Central memory CD8-positive, alpha-beta T cell (primary cell): Measurements from ENCODE around the gene TXNRD3.

ENCODE experiments used
- ATAC-seq: fragments of 150-1000 bp; cut with Tn5 transposase; replicated peaks from 2 replicates; pipeline ENCODE4 v1.10.0; 2022; ENCODE audit warnings: mild to moderate bottlenecking, moderate FRiP score, moderate number of reproducible peaks; ENCODE audit not compliant: poor library complexity, severe bottlenecking; ENCODE audit errors: extremely low read depth
- DNase-seq, 2 donors: peaks; one replicate each; pipeline ENCODE4 v3.0.0; 2021; ENCODE audit warnings: low spot score in 2 of 2
- H3K27ac Mint-ChIP-seq: one replicate; pipeline ENCODE4 v1.8.0; 2022; ENCODE audit warnings: low read depth, mild to moderate bottlenecking, moderate library complexity, mixed read lengths
- H3K27me3 Mint-ChIP-seq: one replicate; pipeline ENCODE4 v1.8.0; 2022; ENCODE audit warnings: mixed read lengths
- H3K36me3 Mint-ChIP-seq: one replicate; pipeline ENCODE4 v1.8.0; 2022; ENCODE audit warnings: mild to moderate bottlenecking, moderate library complexity, mixed read lengths; ENCODE audit not compliant: insufficient read depth
- H3K4me1 Mint-ChIP-seq: one replicate; pipeline ENCODE4 v1.8.0; 2022; ENCODE audit warnings: mixed read lengths
- H3K4me3 Mint-ChIP-seq: one replicate; pipeline ENCODE4 v1.8.0; 2022; ENCODE audit warnings: mild to moderate bottlenecking, moderate library complexity, mixed read lengths
- H3K9me3 Mint-ChIP-seq: one replicate; pipeline ENCODE4 v1.8.0; 2022; ENCODE audit warnings: mixed read lengths

TXNRD3 gene

DNA sequence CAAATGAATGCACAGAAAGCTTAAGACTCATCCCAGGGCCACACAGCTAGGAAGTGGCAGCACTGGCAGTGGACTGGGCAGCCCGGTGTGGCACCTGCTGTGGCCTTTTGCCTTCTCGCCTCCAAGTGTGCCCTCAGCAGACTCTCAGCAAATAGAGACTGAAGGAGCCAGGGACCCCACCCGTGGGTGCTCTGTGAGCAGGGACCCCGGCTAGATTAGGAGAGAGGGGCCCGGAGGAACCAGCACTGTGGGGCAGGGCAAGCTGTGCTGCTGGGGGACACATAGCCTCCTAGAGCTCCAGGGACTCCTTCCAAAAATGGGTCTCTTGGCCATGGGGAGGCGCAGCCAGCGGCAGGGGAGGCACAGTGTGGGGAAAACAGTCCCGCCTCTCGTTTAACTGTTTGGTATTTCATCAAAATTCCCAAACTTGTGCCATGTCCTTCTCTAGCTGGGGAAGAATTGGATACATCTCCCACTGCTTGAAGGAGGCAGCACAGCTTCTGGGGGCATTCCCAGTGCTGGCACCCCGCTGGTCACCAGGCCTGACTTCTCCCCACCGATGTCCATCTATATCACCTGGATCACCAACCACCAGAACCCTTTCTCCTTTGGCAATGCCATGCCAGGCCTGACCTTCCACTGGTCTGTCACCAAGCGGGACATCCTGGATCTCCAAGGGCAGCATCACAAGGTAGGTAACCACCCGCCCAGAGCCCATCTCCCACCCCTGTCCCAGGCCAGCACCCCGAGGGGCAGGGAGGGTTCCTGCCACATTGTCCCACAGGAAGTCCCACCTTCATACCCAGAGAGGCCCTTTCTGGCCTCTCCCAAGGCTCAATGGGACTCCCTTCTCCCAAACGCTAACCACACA is 12.0 kb upstream of the TXNRD3 start:
- Mint-ChIP-seq H3K4me3 (no peak overlapping the region), H3K9me3 (no peaks in the 10 kb centered on the region), H3K27ac (no peak overlapping the region), H3K27me3 (peaks cover 24% of the 10 kb centered on the region), H3K36me3 (no peaks in the 10 kb centered on the region), H3K4me1 (no peaks in the 10 kb centered on the region)
- ATAC-seq (no peak), DNase-seq (no peak)

DNA sequence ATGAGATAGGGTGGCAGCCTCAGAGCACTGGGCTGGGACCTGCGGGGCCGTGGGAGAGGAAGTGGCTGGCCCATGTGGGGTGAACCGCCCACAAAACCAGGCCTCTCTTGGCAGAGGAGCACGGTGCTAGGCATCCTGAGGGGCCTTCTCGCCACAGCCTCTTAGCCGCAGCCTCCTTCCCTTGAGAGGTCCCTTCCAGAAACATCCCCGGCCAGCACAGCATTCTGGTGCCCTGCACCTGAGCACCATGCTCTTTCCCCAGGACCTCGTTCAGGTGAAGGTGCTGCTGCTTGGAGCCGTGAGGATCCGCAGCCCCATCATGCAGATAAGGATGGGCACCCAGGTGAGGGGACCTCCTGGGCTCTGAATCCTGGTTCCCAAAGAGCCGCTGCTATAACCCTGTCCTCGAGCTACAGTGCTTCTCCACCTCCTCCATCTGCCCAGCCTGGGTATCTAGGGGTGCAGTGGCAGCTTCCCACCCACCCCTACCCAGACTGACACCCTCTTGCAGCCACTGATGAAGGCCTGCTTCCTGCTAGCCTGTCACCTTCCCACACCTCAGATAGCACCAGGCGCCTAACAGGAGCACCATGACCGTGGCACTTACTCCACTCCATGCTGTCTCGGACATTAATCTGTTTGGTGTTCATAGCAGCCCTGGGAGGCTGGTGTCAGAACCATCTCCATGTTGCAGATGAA is 11.2 kb upstream of the TXNRD3 start:
- Mint-ChIP-seq H3K27ac (no peak overlapping the region), H3K9me3 (no peaks in the 10 kb centered on the region), H3K27me3 (peaks cover 32% of the 10 kb centered on the region), H3K4me3 (no peak overlapping the region), H3K36me3 (no peaks in the 10 kb centered on the region), H3K4me1 (no peaks in the 10 kb centered on the region)
- ATAC-seq = no peak
- no peak for DNase-seq

DNA sequence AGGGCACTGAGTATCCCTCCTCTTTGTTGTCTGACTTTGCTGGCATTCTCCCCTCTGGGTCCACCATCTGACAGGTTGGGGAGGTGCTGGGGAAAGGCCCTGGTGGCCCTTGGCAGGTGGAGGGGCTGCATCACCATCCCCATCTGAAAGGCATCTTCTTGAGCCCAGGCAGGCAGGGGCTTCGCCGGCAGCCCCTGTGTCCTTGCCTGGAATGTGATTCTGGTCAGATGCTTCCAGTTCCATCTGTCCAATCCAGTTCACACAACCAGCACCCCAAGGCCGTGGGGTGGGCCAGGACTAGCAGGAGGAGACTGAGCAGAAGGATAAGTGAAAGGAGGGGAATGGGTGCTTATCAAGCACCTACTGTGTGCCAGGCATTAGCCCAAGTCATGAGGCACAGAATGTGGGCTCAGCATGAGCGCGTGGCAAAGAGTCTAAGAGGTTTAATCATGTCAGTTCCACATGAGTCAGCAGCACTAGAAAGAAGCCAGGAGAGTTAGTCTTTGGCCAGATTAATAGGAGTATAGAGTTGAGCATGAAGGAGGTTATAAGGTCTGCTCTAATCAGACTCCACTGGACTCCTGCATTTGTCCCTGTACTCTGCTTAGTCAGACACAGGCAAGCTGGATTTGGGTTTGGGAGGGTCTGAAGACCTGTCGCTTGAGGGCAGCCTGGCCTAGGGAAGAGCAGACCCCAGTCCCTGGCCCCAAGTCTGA is 10.5 kb upstream of the TXNRD3 start:
- Mint-ChIP-seq H3K27ac (no peak overlapping the region), H3K4me1 (no peaks in the 10 kb centered on the region), H3K27me3 (peaks cover 39% of the 10 kb centered on the region), H3K9me3 (no peaks in the 10 kb centered on the region), H3K4me3 (no peak overlapping the region), H3K36me3 (no peaks in the 10 kb centered on the region)
- DNase-seq = no peak
- no peak for ATAC-seq

DNA sequence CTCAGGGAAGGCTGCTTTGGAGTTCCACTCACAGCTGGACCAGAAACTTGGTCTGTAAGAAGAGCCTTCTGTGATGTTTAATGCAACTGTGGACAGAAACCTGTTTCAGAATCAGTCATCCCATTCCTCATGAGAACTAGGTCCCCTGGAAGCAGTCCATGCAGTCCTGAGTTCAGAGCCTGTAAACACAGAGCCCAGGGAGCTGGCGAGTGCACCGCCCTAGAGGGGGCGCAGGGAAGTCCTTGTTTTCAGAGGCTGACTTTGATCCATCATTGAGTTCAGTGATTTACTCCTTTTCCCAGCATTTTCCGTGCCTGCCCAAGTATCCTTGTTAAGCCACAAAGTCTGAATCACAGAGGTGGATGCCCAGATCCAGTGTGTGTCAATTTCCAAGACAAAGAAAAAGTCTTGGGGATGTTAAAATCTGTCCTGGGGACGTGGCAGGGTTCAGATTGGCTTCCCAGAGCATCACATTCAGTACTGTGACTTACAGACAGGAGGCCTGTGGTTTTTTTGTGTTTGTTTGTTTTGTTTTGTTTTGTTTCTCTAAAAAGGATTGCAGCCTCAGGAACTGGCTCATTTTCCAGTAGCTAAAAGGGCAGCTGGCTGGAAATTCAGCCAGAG is 9.8 kb upstream of the TXNRD3 start:
- Mint-ChIP-seq H3K4me1 (no peaks in the 10 kb centered on the region), H3K4me3 (no peak overlapping the region), H3K27me3 (peaks cover 45% of the 10 kb centered on the region), H3K9me3 (no peaks in the 10 kb centered on the region), H3K36me3 (no peaks in the 10 kb centered on the region), H3K27ac (no peak overlapping the region)
- no peak for DNase-seq
- no peak for ATAC-seq

DNA sequence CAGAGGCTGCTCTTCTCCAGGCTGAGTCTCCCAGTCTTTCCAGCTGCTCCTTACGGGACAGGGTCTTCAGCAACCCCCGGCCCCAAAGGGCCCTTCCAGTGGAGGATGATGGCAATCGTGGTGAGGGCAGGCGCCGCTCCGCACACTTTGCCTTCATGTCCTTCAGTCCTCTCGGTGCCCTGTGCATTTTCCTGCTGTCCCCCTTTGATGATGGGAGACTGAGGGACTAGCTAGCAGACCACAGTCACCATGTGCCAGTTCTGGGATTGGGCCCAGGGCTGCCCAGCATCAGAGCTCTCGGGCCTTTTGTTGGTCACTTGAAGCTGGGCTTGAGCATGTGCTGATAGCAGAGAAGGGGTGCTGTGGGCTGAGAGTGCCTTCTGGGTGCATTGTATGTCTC is 8.8 kb upstream of the TXNRD3 start:
- Mint-ChIP-seq H3K27me3 (peaks cover 49% of the 10 kb centered on the region), H3K27ac (no peak overlapping the region)

DNA sequence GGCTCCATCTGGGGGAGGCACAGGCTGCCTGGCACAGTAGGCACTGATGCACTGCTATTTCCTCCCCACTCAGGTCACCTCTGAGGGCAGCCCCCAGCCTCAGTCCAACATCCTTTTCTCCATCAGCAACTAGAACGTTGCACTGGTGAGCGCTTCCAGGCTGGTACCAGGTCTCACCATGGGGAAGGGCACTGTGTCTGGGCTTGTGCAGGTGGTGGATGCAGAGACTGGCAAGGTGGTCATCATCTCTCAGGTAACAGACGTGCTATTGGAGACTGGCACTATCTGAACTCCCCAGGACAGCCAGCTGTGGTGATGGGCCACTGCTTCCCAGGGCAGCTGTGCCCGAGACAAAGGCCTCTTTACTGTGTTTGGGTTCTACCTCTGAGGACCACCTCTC is 8.3 kb upstream of the TXNRD3 start:
- ATAC-seq (no peak), DNase-seq (no peak)
- no peak overlapping the region for H3K27ac Mint-ChIP-seq
- H3K4me1 Mint-ChIP-seq = no peaks in the 10 kb centered on the region
- H3K9me3 Mint-ChIP-seq = no peaks in the 10 kb centered on the region
- no peaks in the 10 kb centered on the region for H3K36me3 Mint-ChIP-seq
- peaks cover 54% of the 10 kb centered on the region for H3K27me3 Mint-ChIP-seq
- H3K4me3 Mint-ChIP-seq = no peak overlapping the region

More for the DNA sequence above, 8.8 kb upstream of the TXNRD3 start:
- Mint-ChIP-seq H3K9me3 (no peaks in the 10 kb centered on the region), H3K4me3 (no peak overlapping the region), H3K36me3 (no peaks in the 10 kb centered on the region), H3K4me1 (no peaks in the 10 kb centered on the region)
- ATAC-seq (no peak), DNase-seq (no peak)

DNA sequence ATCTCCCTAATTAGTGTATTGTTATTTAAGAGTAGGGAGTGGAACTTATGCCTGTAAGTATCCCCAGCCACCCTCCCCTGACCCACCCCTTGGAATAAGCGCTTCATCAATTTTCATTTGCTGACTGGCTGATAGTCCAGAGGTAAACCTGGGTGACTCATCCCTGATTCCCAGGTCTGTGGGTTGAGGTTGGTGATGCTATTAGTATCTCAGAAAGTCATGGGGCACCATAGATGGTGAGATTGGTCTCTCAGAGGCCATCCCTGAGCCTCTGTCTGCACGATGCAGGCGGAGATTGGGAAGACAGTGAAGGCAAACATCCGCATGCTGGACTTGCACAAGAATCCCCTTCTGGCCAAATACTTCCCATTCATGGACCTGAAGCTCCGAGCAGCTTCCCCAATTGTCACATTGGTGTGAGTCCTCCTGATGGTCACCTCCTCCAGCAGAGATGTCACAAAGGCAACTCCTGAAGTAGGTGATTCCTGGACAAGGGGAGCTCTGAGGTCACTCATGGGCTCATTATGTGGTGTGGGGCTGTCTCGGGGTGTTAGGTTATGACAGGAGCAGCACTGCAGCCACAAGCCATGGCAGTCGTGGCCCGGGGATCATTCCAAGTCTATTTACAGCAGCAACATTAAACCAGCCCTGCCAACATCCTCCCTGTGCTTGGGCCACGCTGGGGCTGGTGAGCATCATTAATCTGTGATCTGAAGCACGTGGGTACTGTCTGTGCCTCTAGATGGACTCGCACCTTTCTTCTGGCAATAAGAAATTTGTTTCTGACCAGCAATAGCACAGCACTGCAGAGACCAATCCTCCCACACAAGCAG is 6.8 kb upstream of the TXNRD3 start:
- H3K36me3 Mint-ChIP-seq = no peaks in the 10 kb centered on the region
- ATAC-seq (no peak), DNase-seq (no peak)
- H3K4me1 Mint-ChIP-seq = no peaks in the 10 kb centered on the region
- H3K27me3 Mint-ChIP-seq = peaks cover 61% of the 10 kb centered on the region
- no peak overlapping the region for H3K4me3 Mint-ChIP-seq
- no peak overlapping the region for H3K27ac Mint-ChIP-seq
- no peaks in the 10 kb centered on the region for H3K9me3 Mint-ChIP-seq

DNA sequence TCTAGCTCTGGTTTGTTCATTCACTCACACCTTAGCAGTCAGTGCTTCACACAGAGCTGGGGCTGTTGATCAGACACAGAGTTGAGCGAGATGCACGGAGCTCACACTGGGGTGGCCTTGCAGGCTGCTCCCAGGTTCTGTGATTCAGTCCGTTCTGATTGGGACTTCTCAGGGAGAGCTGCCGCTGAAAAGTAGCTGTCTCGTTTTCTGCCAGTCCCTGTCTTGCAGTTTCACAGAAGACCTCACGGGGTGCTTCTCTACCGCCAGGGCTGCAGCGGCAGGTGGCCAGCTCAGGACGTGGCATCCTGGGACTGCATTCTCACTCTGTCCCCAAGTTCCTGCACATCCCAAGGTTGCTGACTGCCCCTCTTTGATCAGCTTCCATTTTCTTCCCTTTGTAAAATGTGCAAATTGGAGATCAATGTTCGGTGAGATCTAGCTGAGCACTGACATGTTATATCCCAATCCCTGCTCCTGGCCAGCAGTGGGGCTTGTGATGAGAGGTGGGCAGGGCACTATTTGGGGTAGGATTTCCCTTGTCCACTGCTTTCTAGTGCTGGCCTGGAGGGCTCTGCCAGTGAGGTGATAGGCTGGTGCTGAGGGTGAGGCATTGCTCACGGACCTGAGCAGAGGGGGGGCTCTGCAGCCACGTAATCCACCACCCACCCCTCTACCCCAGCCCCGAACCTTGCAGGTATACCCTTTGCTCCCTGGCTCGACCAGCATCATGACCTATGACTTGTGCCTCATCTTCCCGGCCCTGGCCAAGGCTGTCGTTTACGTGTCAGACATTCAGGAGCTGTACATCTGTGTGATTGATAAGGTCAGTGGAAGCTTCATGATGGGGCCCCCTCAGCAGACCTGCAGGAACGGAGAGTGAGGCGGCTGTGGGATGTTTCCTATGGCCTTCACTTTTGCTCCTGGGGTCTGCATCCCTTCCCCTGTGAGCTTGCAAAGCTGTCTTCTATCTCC is 5.3 kb upstream of the TXNRD3 start:
- Mint-ChIP-seq H3K4me3 (no peak overlapping the region), H3K9me3 (no peaks in the 10 kb centered on the region), H3K4me1 (no peaks in the 10 kb centered on the region), H3K36me3 (no peaks in the 10 kb centered on the region), H3K27me3 (peaks cover 61% of the 10 kb centered on the region), H3K27ac (no peak overlapping the region)
- DNase-seq (no peak), ATAC-seq (no peak)

DNA sequence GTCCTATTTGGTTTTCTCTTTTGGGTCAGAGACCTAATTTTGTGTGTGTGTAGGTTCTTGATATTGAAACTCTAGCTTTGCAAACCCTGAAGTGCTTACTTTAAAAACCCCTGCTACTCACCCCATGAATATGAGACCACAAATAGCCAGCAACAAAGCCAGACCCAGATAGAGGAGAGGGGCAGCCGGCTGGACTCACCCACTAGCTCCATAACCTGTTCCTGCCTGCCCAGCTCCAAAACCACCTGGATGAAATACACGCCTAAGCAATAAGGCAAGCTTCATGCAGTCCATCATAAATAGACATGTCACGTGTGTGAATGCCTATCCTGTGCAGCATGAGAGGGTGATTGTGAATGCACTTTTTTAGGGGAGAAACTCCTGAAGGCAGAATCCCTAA is 3.7 kb upstream of the TXNRD3 start:
- DNase-seq (no peak), ATAC-seq (no peak)
- no peaks in the 10 kb centered on the region for H3K36me3 Mint-ChIP-seq
- no peak overlapping the region for H3K27ac Mint-ChIP-seq
- H3K27me3 Mint-ChIP-seq = peaks cover 54% of the 10 kb centered on the region
- no peaks in the 10 kb centered on the region for H3K4me1 Mint-ChIP-seq
- no peaks in the 10 kb centered on the region for H3K9me3 Mint-ChIP-seq
- no peak overlapping the region for H3K4me3 Mint-ChIP-seq

DNA sequence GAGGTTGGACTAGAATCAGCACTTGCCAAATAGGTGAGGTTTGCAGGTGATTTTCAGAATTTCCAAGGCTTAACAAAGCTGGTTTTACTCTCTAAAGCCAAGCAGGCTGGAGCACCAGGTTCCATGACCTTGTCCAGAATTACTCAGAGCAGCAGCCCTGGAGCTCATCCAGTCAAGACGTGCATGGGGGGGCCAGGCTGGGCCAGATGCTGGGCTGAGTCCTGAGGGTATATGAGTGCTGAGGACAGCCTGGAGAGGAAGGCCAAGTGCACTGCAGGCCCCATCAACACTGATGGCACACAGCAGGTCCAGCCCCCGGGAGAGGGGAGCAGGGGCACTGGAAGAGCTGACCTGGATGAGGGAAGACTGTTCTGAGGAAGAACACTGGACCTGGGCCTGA is 3.0 kb upstream of the TXNRD3 start:
- Mint-ChIP-seq H3K9me3 (no peaks in the 10 kb centered on the region), H3K4me1 (no peaks in the 10 kb centered on the region), H3K27me3 (peaks cover 53% of the 10 kb centered on the region), H3K36me3 (no peaks in the 10 kb centered on the region), H3K4me3 (no peak overlapping the region), H3K27ac (no peak overlapping the region)
- no peak for ATAC-seq
- DNase-seq = no peak
